GM12878 (cell line): ENCODE results near the gene PRKN. TPM values are rescaled to one million over a fixed set of nuclear protein-coding genes. Genes with fewer than 3 reads are reported as not detected.

Experiments used
- ATAC-seq: fragments of 200-7000 bp; cut with Tn5 transposase; 3 replicates; pipeline ENCODE4 v1.9.1; 2020; ENCODE audit warnings: mild to moderate bottlenecking, moderate library complexity
- BruUV-seq: library from RNA; stranded (reverse); fragments of 400-500 nt; replicated peaks from 2 replicates; lab custom pipeline; 2021; lab: Mats Ljungman, UMichigan
- CTCF ChIA-PET: fragments of 300-600 bp; sonication (Branson Sonifier 250); formaldehyde crosslinking; extraction: SDS; loops from one replicate; lab custom pipeline; 2021; ENCODE audit warnings: inconsistent platforms; lab: Yijun Ruan, JAX
- POLR2A ChIA-PET: fragments of 350-600 bp; formaldehyde crosslinking; extraction: SDS; loops from one replicate; lab custom pipeline; 2021; ENCODE audit warnings: inconsistent platforms; lab: Charles Lee
- RAD21 ChIA-PET: fragments of 300-600 bp; sonication (Branson Sonifier 250); formaldehyde crosslinking; loops from one replicate; lab custom pipeline; 2023; ENCODE audit warnings: antibody characterized with exemption; ENCODE audit not compliant: unreplicated experiment; lab: Charles Lee
- SMC1A ChIA-PET: fragments of 300-600 bp; sonication (Branson Sonifier 250); formaldehyde crosslinking; loops from one replicate; lab custom pipeline; 2023; ENCODE audit not compliant: unreplicated experiment, uncharacterized antibody; lab: Charles Lee
- DNase-seq: peaks from one replicate; pipeline ENCODE4 v3.0.0-alpha.2; 2011; ENCODE audit warnings: low read depth, low spot score
- FAIRE-seq: peaks from 3 replicates; lab custom pipeline; 2011; peaks lifted over from hg19 to GRCh38; lab: Jason Lieb, UNC
- H2AFZ ChIP-seq: 2 replicates; pipeline ENCODE4 v1.6.0; 2011; ENCODE audit warnings: low read depth, low read length, control low read depth; ENCODE audit not compliant: control insufficient read depth
- H3K27ac ChIP-seq: 2 replicates; pipeline ENCODE4 v1.5.1; 2011; ENCODE audit warnings: control low read depth; ENCODE audit not compliant: control insufficient read depth, insufficient read depth
- H3K27me3 ChIP-seq, 2 experiments: replicated peaks in 1 of 2; 2 replicates each; pipeline versions ENCODE4 v1.6.0 to v1.6.1; 2011; ENCODE audit warnings: low read length in 1 of 2; ENCODE audit not compliant: control insufficient read depth in 2 of 2, insufficient read depth in 2 of 2
- H3K36me3 ChIP-seq, 2 experiments: 2 replicates each; pipeline ENCODE4 v1.5.1; 2011; ENCODE audit warnings: low read length in 1 of 2; ENCODE audit not compliant: control insufficient read depth in 2 of 2, insufficient read depth in 2 of 2
- H3K4me1 ChIP-seq: 2 replicates; pipeline ENCODE4 v1.6.1; 2011; ENCODE audit warnings: mild to moderate bottlenecking, low read length, moderate library complexity, mixed read lengths; ENCODE audit not compliant: control insufficient read depth, insufficient read depth
- H3K4me2 ChIP-seq: 2 replicates; pipeline ENCODE4 v1.6.0; 2011; ENCODE audit warnings: control low read depth; ENCODE audit not compliant: control insufficient read depth, insufficient read depth
- H3K4me3 ChIP-seq: fragments of 200-600 bp; sonication (generic); 2 replicates; pipeline ENCODE4 v1.5.1; 2016
- H3K79me2 ChIP-seq: 2 replicates; pipeline ENCODE4 v1.6.0; 2011; ENCODE audit warnings: low read length; ENCODE audit not compliant: control insufficient read depth, insufficient read depth
- H3K9ac ChIP-seq: 2 replicates; pipeline ENCODE4 v1.8.0; 2011; ENCODE audit warnings: low read length, control low read depth, mixed read lengths; ENCODE audit not compliant: control insufficient read depth, insufficient read depth
- H3K9me3 ChIP-seq: replicated peaks from 3 replicates; pipeline ENCODE4 v1.5.1; 2011; ENCODE audit warnings: mild to moderate bottlenecking, low read length; ENCODE audit not compliant: control insufficient read depth, insufficient read depth
- H4K20me1 ChIP-seq: 2 replicates; pipeline ENCODE4 v1.6.0; 2011; ENCODE audit not compliant: control insufficient read depth, insufficient read depth
- ATF2 ChIP-seq: IDR thresholded peaks from 2 replicates; pipeline ENCODE4 v1.6.1; 2012; ENCODE audit warnings: low read length, inconsistent platforms
- BCL11A ChIP-seq: IDR thresholded peaks from 2 replicates; pipeline ENCODE4 v1.6.1; 2011; ENCODE audit warnings: low read depth, low read length
- BCLAF1 ChIP-seq: fragments of 450-650 bp; IDR thresholded peaks from 2 replicates; pipeline ENCODE4 v1.6.1; 2017; ENCODE audit warnings: antibody characterized with exemption, mild to moderate bottlenecking, moderate library complexity
- CHD1 ChIP-seq: IDR thresholded peaks from 2 replicates; pipeline ENCODE4 v1.6.1; 2012; ENCODE audit warnings: low read depth, low read length, improper control_type of control experiment
- FOXM1 ChIP-seq: IDR thresholded peaks from 2 replicates; pipeline ENCODE4 v1.6.1; 2012; ENCODE audit warnings: low read depth, mild to moderate bottlenecking, inconsistent platforms, low read length, moderate library complexity
- HDGF ChIP-seq: fragments of 450-650 bp; IDR thresholded peaks from 2 replicates; pipeline ENCODE4 v1.6.1; 2016; ENCODE audit warnings: antibody characterized with exemption
- NBN ChIP-seq: fragments of 450-650 bp; IDR thresholded peaks from 2 replicates; pipeline ENCODE4 v1.6.1; 2016
- NR2F1 ChIP-seq: fragments of 450-650 bp; conservative IDR thresholded peaks from 2 replicates; pipeline ENCODE4 v1.6.1; 2017; ENCODE audit warnings: mild to moderate bottlenecking
- RBBP5 ChIP-seq: fragments of 200-600 bp; sonication (generic); conservative IDR thresholded peaks from 2 replicates; pipeline ENCODE4 v1.6.1; 2016
- RCOR1 ChIP-seq: conservative IDR thresholded peaks from 2 replicates; pipeline ENCODE4 v1.6.1; 2012; ENCODE audit warnings: low read depth, low read length, improper control_type of control experiment
- SIN3A ChIP-seq: IDR thresholded peaks from 2 replicates; pipeline ENCODE4 v1.6.1; 2012; ENCODE audit warnings: low read depth, low read length, improper control_type of control experiment
- SREBF1 ChIP-seq: IDR thresholded peaks from 2 replicates; pipeline ENCODE4 v1.6.1; 2012; ENCODE audit warnings: mild to moderate bottlenecking, low read length
- ZBED1 ChIP-seq: IDR thresholded peaks from 2 replicates; pipeline ENCODE4 v1.6.1; 2016; ENCODE audit warnings: borderline replicate concordance
- ZSCAN29 ChIP-seq: fragments of 450-650 bp; IDR thresholded peaks from 2 replicates; pipeline ENCODE4 v1.6.1; 2017; ENCODE audit warnings: mild to moderate bottlenecking, moderate library complexity
- ZZZ3 ChIP-seq: IDR thresholded peaks from 2 replicates; pipeline ENCODE4 v1.6.1; 2011; ENCODE audit warnings: low read depth; ENCODE audit not compliant: control insufficient read depth, insufficient read length
- WGBS: methylation state at CpG from one replicate; pipeline ENCODE4 v1.1.6; 2016; ENCODE audit warnings: low lambda C conversion rate; ENCODE audit not compliant: insufficient replicate concordance, insufficient coverage; ENCODE audit errors: missing lambda C conversion rate; 5-methylcytosine and 5-hydroxymethylcytosine counted together
- in situ Hi-C: fragments of 300-500 bp; cut with MboI; formaldehyde crosslinking; loops from 9 replicates; pipeline ENCODE4 v1.14.3; 2018; ENCODE audit warnings: mixed read lengths
- intact Hi-C: fragments of 100-400 bp; cut with micrococcal nuclease; formaldehyde crosslinking; loops from one replicate; pipeline ENCODE4 v1.14.2; 2022; ENCODE audit not compliant: unreplicated experiment
- polyA plus RNA-seq, 11 experiments: library from polyadenylated mRNA; depleted of rRNA in 4 of 11; unstranded in 6 of 11; stranded (reverse) in 5 of 11; fragments of >200 nt; fragmentation: Nextera tagmentation in 4 of 11; fragmentation: Illumina TruSeq in 1 of 11; extraction: Ambion mirVana in 4 of 11; extraction: Trizol in 1 of 11; gene quantifications; 1 replicate in 1 of 11; 2 replicates in 10 of 11; pipeline versions ENCODE4 v1.2.1 to v1.2.3, GENCODE V29; 2011 to 2016; ENCODE audit warnings: inconsistent platforms in 2 of 11, missing spikeins in 2 of 11, low read depth in 1 of 11
- total RNA-seq, 4 experiments: library from RNA; depleted of rRNA in 3 of 4; stranded (reverse); fragments of >200 nt in 3 of 4; fragmentation: Illumina TruSeq in 1 of 4; extraction: Trizol in 1 of 4; gene quantifications; 2 replicates each; pipeline versions ENCODE4 v1.2.1 to v1.2.3, GENCODE V29; 2013 to 2021

The PRKN gene
- total and polyA plus RNA-seq, 10 of the 15 experiments (the other 5 are each of a cell fraction or from before 2014, with no cell fraction given) = 0.06 to 0.09 TPM; not detected in 8

- WGBS = 2% methylated on average over 6 of the region's 6 CpGs
- no peaks in the 10 kb centered on the region for H3K79me2 ChIP-seq
- ChIA-PET CTCF (no interaction called here), POLR2A (no interaction called here), RAD21 (no interaction called here), SMC1A (no interaction called here)
- H3K9me3 ChIP-seq = no peaks in the 10 kb centered on the region
- no peak overlapping the region for H3K4me3 ChIP-seq
- no peak for TF ChIP-seq RBBP5
- no peak for TF ChIP-seq NR2F1
- TF ChIP-seq ZSCAN29 = no peak
- TF ChIP-seq BCL11A = no peak
- TF ChIP-seq SREBF1 = no peak
- TF ChIP-seq BCLAF1 = no peak
- no peak for TF ChIP-seq ATF2
- TF ChIP-seq HDGF = no peak
- TF ChIP-seq ZZZ3 = no peak
- no peak for TF ChIP-seq SIN3A
- TF ChIP-seq NBN = no peak
- TF ChIP-seq ZBED1 = no peak
- TF ChIP-seq CHD1 = no peak
- no peak for TF ChIP-seq RCOR1
- TF ChIP-seq FOXM1 = no peak
- no peak overlapping the region for H3K9ac ChIP-seq
- H3K4me1 ChIP-seq = no peaks in the 10 kb centered on the region
- no peak for FAIRE-seq
- H3K27ac ChIP-seq = no peak overlapping the region
- no peaks in the 10 kb centered on the region for H4K20me1 ChIP-seq
- no peak overlapping the region for H3K4me2 ChIP-seq
- H3K27me3 ChIP-seq = no peaks in the 10 kb centered on the region
- H2AFZ ChIP-seq = no peak overlapping the region
- no peaks in the 10 kb centered on the region for H3K36me3 ChIP-seq
- intact Hi-C loops = no loop called here
- no TSS peak for BruUV-seq
- no peak for DNase-seq
- no peak for ATAC-seq
- in situ Hi-C loops = no loop called here
These were observed 390.2 kb downstream of the PRKN start for GRCh38 chr6:162337412-162337811.
